GF-D8 (cell line): Measurements from ENCODE around the gene B4GAT1.

Experiments used
- DNase-seq: peaks from one replicate; lab custom pipeline; 2025; lab: John Stamatoyannopoulos, UW

B4GAT1 gene

DNA sequence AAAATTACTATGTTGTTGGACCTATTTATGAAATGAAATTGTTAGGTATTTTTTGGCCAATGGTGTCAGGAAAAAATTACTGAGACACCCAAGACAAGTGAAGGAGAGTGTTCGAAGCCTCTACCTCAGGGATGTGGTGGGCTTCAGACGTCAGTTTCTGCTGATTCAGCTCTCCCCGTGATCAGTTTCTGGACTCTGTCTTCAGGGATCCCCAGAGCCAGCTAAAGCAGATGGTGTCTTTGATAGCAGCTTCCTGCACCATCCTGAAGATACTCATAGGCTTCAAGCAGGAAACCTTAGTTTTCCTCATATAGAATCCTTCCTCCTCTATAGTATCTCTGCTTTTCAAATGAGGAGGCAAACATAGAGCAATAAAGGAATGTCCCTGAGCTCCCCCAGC lies 38.0 kb downstream of the B4GAT1 start:
- DNase-seq, result no peak

GRCh38 chr11:66302656-66303055 lies 44.8 kb downstream of the B4GAT1 start:
- no peak for DNase-seq

- no peak for DNase-seq
Measured at GRCh38 chr11:66299186-66299585, 48.2 kb downstream of the B4GAT1 start.

DNA sequence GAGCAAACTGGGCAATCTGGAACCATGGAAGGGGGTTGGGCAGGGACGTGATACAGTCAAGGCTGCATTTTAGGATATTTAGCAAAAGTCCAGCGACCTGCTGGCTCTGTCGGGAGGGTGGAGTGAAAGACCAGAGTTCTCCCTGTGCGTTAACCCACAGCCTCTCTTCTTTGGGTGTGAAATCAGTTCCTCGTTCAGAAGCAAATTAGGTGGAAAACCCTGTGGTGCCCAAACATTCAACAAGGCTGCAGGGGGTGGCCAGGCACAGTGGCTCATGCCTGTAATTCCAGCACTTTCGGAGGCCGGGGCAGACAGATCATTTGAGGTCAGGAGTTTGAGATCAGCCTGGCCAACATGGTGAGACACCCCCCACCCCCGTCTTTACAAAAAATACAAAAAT lies 49.8 kb downstream of the B4GAT1 start:
- no peak for DNase-seq
